HG03565 (cell line): ENCODE data around the gene CDK15.
"Not testable (repeated sequence)": the region's sequence is repeated elsewhere in the genome, so short reads cannot be mapped to it uniquely, and the experiment has no call there.

ENCODE experiments used
- ATAC-seq: cut with Tn5 transposase; IDR thresholded peaks from one replicate; pipeline ENCODE4 v1.9.1; 2021; ENCODE audit warnings: mild to moderate bottlenecking, moderate library complexity; ENCODE audit not compliant: unreplicated experiment

CDK15 gene

GRCh38 chr2:201824212-201824611, 17.9 kb downstream of the CDK15 start:
- no peak for ATAC-seq

- ATAC-seq = no peak
Measured at GRCh38 chr2:201827621-201828020, 21.3 kb downstream of the CDK15 start.

GRCh38 chr2:201828220-201828619, 21.9 kb downstream of the CDK15 start:
- no peak for ATAC-seq

- no peak for ATAC-seq
Measured at GRCh38 chr2:201830666-201831065, 24.3 kb downstream of the CDK15 start.

- no peak for ATAC-seq
Measured at GRCh38 chr2:201831469-201831868, 25.1 kb downstream of the CDK15 start.

- ATAC-seq = no peak
Measured at GRCh38 chr2:201833781-201834180, 27.4 kb downstream of the CDK15 start.

- ATAC-seq = no peak
Measured at GRCh38 chr2:201835066-201835465, 28.7 kb downstream of the CDK15 start.

- no peak for ATAC-seq
Measured at GRCh38 chr2:201837391-201837790, 31.1 kb downstream of the CDK15 start.

GRCh38 chr2:201837824-201838431, 31.6 kb downstream of the CDK15 start:
- no peak for ATAC-seq

GRCh38 chr2:201839727-201840126, 33.4 kb downstream of the CDK15 start:
- no peak for ATAC-seq

- ATAC-seq = no peak
Measured at GRCh38 chr2:201840726-201841125, 34.4 kb downstream of the CDK15 start.

GRCh38 chr2:201842131-201842860, 36.0 kb downstream of the CDK15 start:
- no peak for ATAC-seq

GRCh38 chr2:201844922-201845321, 38.6 kb downstream of the CDK15 start:
- not testable (repeated sequence) for ATAC-seq

GRCh38 chr2:201847481-201847880, 41.1 kb downstream of the CDK15 start:
- no peak for ATAC-seq

- no peak for ATAC-seq
Measured at GRCh38 chr2:201852462-201852861, 46.1 kb downstream of the CDK15 start.

- ATAC-seq = no peak
Measured at GRCh38 chr2:201852878-201853415, 46.6 kb downstream of the CDK15 start.

GRCh38 chr2:201854221-201854801, 48.0 kb downstream of the CDK15 start:
- no peak for ATAC-seq

- no peak for ATAC-seq
Measured at GRCh38 chr2:201854841-201855240, 48.5 kb downstream of the CDK15 start.

- no peak for ATAC-seq
Measured at GRCh38 chr2:201855356-201855755, 49.0 kb downstream of the CDK15 start.

GRCh38 chr2:201857326-201857725, 51.0 kb downstream of the CDK15 start:
- no peak for ATAC-seq

GRCh38 chr2:201858281-201859184, 52.2 kb downstream of the CDK15 start:
- ATAC-seq = no peak
